Gastroesophageal sphincter (tissue), 4 donors: Measurements from ENCODE around the gene AMER2. TPM values are rescaled to one million over a fixed set of nuclear protein-coding genes. Genes with fewer than 3 reads are reported as not detected.

Source experiments
- ATAC-seq: fragments of 150-250 bp; one replicate; pipeline ENCODE4 v1.9.1; 2016; ENCODE audit warnings: mild to moderate bottlenecking, moderate library complexity
- H3K27ac ChIP-seq, 4 donors: fragments of 200-600 bp; sonication (generic) in 3 of 4; 1 replicate in 3 of 4; 2 replicates in 1 of 4; pipeline ENCODE4 v1.5.1; 2016 to 2019
- H3K27me3 ChIP-seq: fragments of 200-600 bp; sonication (generic); one replicate; pipeline ENCODE4 v1.5.1; 2019
- H3K36me3 ChIP-seq, 2 donors: fragments of 200-600 bp; sonication (generic); one replicate each; pipeline ENCODE4 v1.5.1; 2019; ENCODE audit warnings: control low read depth in 1 of 2
- H3K4me1 ChIP-seq, 3 donors: fragments of 200-600 bp; sonication (generic); 1 replicate in 2 of 3; 2 replicates in 1 of 3; pipeline ENCODE4 v1.5.1; 2016 to 2019; ENCODE audit warnings: control low read depth in 2 of 3
- H3K4me3 ChIP-seq, 2 donors: fragments of 200-600 bp; sonication (generic); one replicate each; pipeline ENCODE4 v1.5.1; 2019; ENCODE audit warnings: mild to moderate bottlenecking in 1 of 2, moderate library complexity in 1 of 2
- H3K9me3 ChIP-seq, 3 donors: fragments of 200-600 bp; sonication (generic); one replicate each; pipeline ENCODE4 v1.5.1; 2017 to 2019; ENCODE audit warnings: control low read depth in 2 of 3
- EP300 ChIP-seq: sonication (generic); formaldehyde crosslinking; IDR thresholded peaks from one replicate; pipeline ENCODE4 v1.6.1; 2017; ENCODE audit warnings: antibody characterized with exemption, mild to moderate bottlenecking
- POLR2A ChIP-seq, 2 donors: fragments of 450-650 bp; IDR thresholded peaks; one replicate each; pipeline ENCODE4 v1.6.1; 2017; ENCODE audit warnings: antibody characterized with exemption in 2 of 2, mild to moderate bottlenecking in 2 of 2, moderate library complexity in 1 of 2
- POLR2AphosphoS5 ChIP-seq: sonication (generic); formaldehyde crosslinking; IDR thresholded peaks from one replicate; pipeline ENCODE4 v1.6.1; 2017; ENCODE audit warnings: antibody characterized with exemption
- WGBS, 2 donors: methylation state at CpG; one replicate each; pipeline ENCODE4 v1.1.5; 2018; ENCODE audit warnings: low coverage in 1 of 2; 5-methylcytosine and 5-hydroxymethylcytosine counted together
- total RNA-seq, 4 donors: library from RNA; depleted of rRNA; stranded (reverse); fragments of >200 nt; gene quantifications; one replicate each; pipeline ENCODE4 v1.1.0, GENCODE V29; 2016
- TF ChIP-seq, protein P1 (sequence below), 4 experiments: fragments of 200-600 bp in 2 of 4; fragments of 450-650 bp in 2 of 4; sonication (generic) in 1 of 4; IDR thresholded peaks; one replicate each; pipeline ENCODE4 v1.5.1; 2017 to 2019; ENCODE audit warnings: antibody characterized with exemption in 4 of 4, mild to moderate bottlenecking in 2 of 4, moderate library complexity in 2 of 4

Gene AMER2
- total RNA-seq, 4 donors from 2014 or later: 0.04 to 0.81 (median 0.31) TPM; not detected in 1

DNA sequence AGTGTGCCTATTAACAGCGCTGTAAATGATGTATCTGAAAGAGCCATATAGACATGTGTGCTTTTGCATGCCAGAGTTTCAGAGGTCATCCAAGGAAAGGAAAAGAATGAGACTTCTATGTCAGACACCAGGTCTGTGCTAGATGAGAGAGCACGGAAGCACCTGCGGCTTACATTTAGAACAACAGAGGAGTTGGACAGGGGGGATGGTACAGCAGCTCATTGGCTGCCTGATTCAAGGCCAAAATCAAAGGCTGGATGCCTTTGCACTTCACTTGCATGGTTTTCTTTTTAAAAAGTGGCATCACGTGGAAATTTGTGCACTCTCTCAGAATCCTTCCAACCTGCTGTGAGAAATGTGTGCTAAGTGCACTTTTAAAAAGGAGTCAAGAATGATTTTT, 32.8 kb upstream of the AMER2 start:
- 46 to 72% methylated on average over 2 to 4 of the region's 4 CpGs for WGBS, 2 donors

DNA sequence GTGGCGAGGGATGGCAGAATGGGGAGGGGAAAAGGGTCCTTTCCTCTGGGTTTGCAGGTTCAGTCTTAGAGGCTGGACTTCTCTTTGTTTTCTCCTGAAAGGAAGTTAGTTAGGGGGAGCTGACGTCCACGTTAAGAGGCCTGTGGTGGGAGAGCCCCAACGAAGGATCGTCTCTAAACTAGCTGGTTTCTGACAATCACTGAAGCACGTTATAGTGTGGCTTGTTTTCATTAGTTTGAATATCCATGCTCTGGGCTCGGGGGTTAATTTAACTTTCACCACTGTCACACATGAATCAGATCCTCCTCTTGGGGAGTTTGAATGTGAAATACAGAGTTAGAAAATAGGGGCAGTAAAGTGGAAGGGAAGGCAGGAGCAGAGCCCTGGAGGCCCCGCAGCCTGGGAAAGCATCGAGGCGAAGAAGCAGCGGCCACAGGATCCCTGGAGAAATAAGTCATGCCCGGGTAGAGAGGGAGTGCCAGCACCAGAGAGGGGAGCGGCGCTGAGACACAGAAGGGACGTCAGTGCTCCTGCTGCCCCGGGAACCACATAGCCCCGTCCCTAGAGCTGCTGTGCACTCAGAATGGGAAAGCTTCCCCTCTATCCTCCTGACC, 31.1 kb upstream of the AMER2 start:
- peaks cover 16% of the 10 kb centered on the region for H3K27me3 ChIP-seq
- TF ChIP-seq POLR2AphosphoS5 (no peak), POLR2A (IDR thresholded peaks at IDR 0.05) (no peak)
- TF ChIP-seq, protein P1, sequence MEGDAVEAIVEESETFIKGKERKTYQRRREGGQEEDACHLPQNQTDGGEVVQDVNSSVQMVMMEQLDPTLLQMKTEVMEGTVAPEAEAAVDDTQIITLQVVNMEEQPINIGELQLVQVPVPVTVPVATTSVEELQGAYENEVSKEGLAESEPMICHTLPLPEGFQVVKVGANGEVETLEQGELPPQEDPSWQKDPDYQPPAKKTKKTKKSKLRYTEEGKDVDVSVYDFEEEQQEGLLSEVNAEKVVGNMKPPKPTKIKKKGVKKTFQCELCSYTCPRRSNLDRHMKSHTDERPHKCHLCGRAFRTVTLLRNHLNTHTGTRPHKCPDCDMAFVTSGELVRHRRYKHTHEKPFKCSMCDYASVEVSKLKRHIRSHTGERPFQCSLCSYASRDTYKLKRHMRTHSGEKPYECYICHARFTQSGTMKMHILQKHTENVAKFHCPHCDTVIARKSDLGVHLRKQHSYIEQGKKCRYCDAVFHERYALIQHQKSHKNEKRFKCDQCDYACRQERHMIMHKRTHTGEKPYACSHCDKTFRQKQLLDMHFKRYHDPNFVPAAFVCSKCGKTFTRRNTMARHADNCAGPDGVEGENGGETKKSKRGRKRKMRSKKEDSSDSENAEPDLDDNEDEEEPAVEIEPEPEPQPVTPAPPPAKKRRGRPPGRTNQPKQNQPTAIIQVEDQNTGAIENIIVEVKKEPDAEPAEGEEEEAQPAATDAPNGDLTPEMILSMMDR (IDR thresholded peaks at IDR 0.05): no peak
- no peaks in the 10 kb centered on the region for H3K36me3 ChIP-seq
- H3K9me3 ChIP-seq: no peaks in the 10 kb centered on the region
- no peak for ATAC-seq
- no peak overlapping the region for H3K27ac ChIP-seq
- 42% methylated on average over 10 to 16 of the region's 17 CpGs for WGBS, 2 donors
- no peak overlapping the region for H3K4me3 ChIP-seq
- H3K4me1 ChIP-seq: no peaks in the 10 kb centered on the region

More for the DNA sequence above, 32.8 kb upstream of the AMER2 start:
- Histone ChIP-seq H3K27ac (no peak overlapping the region), H3K9me3 (no peaks in the 10 kb centered on the region), H3K4me1 (no peaks in the 10 kb centered on the region), H3K36me3 (no peaks in the 10 kb centered on the region), H3K27me3 (peaks cover 16% of the 10 kb centered on the region), H3K4me3 (no peak overlapping the region)
- ATAC-seq: no peak
- TF ChIP-seq, protein P1 (IDR thresholded peaks at IDR 0.05): no peak
- TF ChIP-seq POLR2AphosphoS5: no peak
- no peak for TF ChIP-seq EP300
- no peak for TF ChIP-seq POLR2A (IDR thresholded peaks at IDR 0.05)

DNA sequence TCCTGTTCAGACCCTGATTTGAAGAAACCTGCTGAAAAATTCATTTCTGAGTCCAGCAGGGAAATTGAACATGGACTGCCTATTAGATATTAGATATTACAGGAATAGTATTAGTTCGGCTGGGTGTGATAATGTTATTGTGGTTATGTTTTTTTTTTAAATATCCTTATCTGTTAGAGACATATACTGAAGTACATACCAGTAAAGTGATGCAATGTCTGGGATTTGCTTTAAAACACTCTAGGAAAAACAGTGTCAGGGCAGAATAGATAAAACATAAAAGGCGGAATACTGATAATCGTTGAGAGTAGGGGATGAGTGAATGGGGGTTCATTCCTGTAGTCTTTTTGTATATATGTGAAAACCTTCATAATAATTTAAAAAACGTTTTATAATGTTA, 28.7 kb upstream of the AMER2 start:
- no peaks in the 10 kb centered on the region for H3K9me3 ChIP-seq
- no peaks in the 10 kb centered on the region for H3K36me3 ChIP-seq
- H3K27ac ChIP-seq: no peak overlapping the region
- ATAC-seq: no peak
- 49 to 68% methylated on average over 4 of the region's 4 CpGs for WGBS, 2 donors
- no peak overlapping the region for H3K4me3 ChIP-seq
- H3K4me1 ChIP-seq: no peaks in the 10 kb centered on the region
- no peak for TF ChIP-seq EP300
- peaks cover 20% of the 10 kb centered on the region for H3K27me3 ChIP-seq

DNA sequence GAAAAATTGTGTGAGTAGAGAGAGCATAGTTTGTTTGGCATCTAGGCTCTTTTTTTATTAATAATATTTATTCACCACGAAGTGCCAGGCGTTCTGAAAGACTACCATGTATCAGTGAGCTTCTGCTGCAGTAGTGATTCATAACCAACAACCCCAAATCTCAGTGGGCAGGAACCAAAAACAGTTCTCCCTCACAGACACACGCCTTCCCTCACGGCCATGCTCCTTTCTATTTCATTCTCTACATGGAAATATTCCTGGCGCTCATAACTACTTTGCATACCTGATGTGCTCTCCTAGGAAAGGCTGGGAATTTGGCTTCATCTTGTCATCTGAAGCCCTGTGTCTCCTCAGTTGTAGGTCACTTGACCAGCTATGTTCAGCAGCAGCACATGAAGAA, 26.6 kb upstream of the AMER2 start:
- H3K27me3 ChIP-seq: peaks cover 24% of the 10 kb centered on the region
- WGBS, 2 donors: 60 to 62% methylated on average over 5 of the region's 5 CpGs
- ATAC-seq: no peak
- no peak overlapping the region for H3K4me3 ChIP-seq
- no peaks in the 10 kb centered on the region for H3K4me1 ChIP-seq
- H3K36me3 ChIP-seq: no peaks in the 10 kb centered on the region
- TF ChIP-seq POLR2AphosphoS5 (no peak), EP300 (no peak), POLR2A (IDR thresholded peaks at IDR 0.05) (no peak)
- TF ChIP-seq, protein P1 (IDR thresholded peaks at IDR 0.05): no peak
- H3K27ac ChIP-seq: no peak overlapping the region
- peaks cover 0 to 7% (median 0%) of the 10 kb centered on the region in 3 donors for H3K9me3 ChIP-seq

DNA sequence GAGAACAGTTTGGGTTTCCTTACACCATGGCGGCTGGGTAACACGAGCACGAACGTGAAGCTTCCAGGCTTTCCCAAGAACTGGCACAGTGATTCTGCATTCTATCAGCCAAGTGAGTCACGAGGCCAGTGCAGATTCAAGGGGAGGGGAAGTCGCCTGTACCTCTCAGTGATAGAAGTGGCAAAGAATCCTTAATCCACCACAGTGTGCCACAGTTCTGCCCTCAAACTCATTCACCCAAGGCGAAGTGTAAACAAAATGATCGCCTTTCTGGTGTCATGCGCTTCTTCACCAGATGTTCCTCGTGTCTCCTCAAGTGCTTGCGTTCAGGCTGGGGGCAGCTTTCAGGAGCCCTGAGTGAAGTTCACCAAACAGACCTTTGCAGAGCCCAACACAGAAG, 24.9 kb upstream of the AMER2 start:
- H3K9me3 ChIP-seq: peaks cover 0 to 7% (median 0%) of the 10 kb centered on the region in 3 donors
- H3K27me3 ChIP-seq: peaks cover 26% of the 10 kb centered on the region
- TF ChIP-seq, protein P1 (IDR thresholded peaks at IDR 0.05): no peak
- TF ChIP-seq POLR2A (IDR thresholded peaks at IDR 0.05): no peak
- no peak for TF ChIP-seq POLR2AphosphoS5
- TF ChIP-seq EP300: no peak
- H3K4me3 ChIP-seq: no peak overlapping the region
- H3K4me1 ChIP-seq: no peaks in the 10 kb centered on the region
- ATAC-seq: no peak
- H3K36me3 ChIP-seq: no peaks in the 10 kb centered on the region
- WGBS, 2 donors: 52 to 78% methylated on average over 3 to 8 of the region's 11 CpGs
- no peak overlapping the region for H3K27ac ChIP-seq
